Lower lobe of right lung (tissue), 2 donors: ENCODE measurements around the gene CRTC3. TPM values are rescaled to one million over a fixed set of nuclear protein-coding genes. Genes with fewer than 3 reads are reported as not detected.

Experiments used
- ATAC-seq, 2 donors: fragments of 200-7000 bp; cut with Tn5 transposase; one replicate each; pipeline ENCODE4 v1.9.1; 2020 to 2022; ENCODE audit warnings: mild to moderate bottlenecking in 2 of 2, moderate library complexity in 2 of 2
- DNase-seq: peaks from one replicate; pipeline ENCODE4 v3.0.0-alpha.2; 2020
- H3K27ac ChIP-seq: fragments of 200-600 bp; one replicate; pipeline ENCODE4 v1.8.0; 2022
- H3K27me3 ChIP-seq: fragments of 200-600 bp; one replicate; pipeline ENCODE4 v1.8.0; 2022; ENCODE audit warnings: low read depth
- H3K36me3 ChIP-seq: fragments of 200-600 bp; one replicate; pipeline ENCODE4 v1.8.0; 2022; ENCODE audit warnings: mild to moderate bottlenecking
- H3K4me1 ChIP-seq: fragments of 200-600 bp; one replicate; pipeline ENCODE4 v1.8.0; 2022
- H3K4me3 ChIP-seq: fragments of 200-600 bp; one replicate; pipeline ENCODE4 v1.8.0; 2022; ENCODE audit warnings: mild to moderate bottlenecking
- H3K9me3 ChIP-seq: fragments of 200-600 bp; one replicate; pipeline ENCODE4 v1.8.0; 2022
- intact Hi-C: fragments of 100-400 bp; cut with DNase I; formaldehyde crosslinking; loops from one replicate; pipeline ENCODE4 v1.11.0; 2022
- total RNA-seq: library from RNA; stranded (reverse); fragmentation: NEBNext Ultra II Directional; extraction: Animal tissue kit (Norgen Biotek cat#: 25700); gene quantifications from one replicate; pipeline ENCODE4 v1.2.1, GENCODE V29; 2021
- TF ChIP-seq, protein P1 (sequence below): fragments of 200-600 bp; IDR thresholded peaks from one replicate; pipeline ENCODE4 v1.8.0; 2022; ENCODE audit warnings: antibody characterized with exemption, mild to moderate bottlenecking
- donor health status: DM: no; HTN: yes; CAD: no; lungs with severe emphysema.

CRTC3 gene
- total RNA-seq, 1 donor from 2014 or later: 40.6 TPM

DNA sequence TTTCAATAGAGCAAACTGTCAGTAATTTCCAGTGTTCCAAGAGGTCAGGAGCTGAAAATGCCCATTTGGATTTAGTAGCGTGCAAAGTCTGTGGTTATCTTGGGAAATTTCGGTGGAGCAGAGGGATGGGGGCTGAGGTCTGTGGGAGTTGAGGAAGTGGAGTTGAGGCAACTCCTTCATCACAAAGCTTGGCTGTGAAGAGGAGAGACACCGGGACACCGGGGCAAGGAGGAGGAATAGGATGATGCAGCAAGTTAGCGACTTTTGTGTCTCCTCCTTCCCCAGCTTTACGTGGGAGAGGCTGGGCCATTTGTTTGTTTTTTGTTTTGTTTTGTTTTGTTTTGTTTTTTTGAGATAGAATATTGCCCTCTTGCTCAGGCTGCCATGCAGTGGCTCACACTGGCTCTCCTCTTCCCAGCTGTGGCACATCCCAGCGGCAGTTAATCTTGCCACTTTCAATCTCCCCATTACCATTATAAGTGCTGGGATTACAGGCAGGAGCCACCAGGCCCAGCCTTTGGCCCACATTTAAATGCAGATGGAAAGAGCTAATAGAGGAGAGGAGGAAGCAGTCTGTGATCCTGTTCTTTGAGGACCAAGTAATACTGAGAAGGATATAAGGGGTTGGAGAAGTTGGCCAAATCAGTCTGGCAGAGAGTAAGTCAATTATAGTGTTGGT, 47.1 kb downstream of the CRTC3 start:
- no peaks in the 10 kb centered on the region for H3K27me3 ChIP-seq
- intact Hi-C loops: no loop called here
- no peak overlapping the region for H3K27ac ChIP-seq
- no peaks in the 10 kb centered on the region for H3K9me3 ChIP-seq
- no peak overlapping the region for H3K4me3 ChIP-seq
- TF ChIP-seq, protein P1, sequence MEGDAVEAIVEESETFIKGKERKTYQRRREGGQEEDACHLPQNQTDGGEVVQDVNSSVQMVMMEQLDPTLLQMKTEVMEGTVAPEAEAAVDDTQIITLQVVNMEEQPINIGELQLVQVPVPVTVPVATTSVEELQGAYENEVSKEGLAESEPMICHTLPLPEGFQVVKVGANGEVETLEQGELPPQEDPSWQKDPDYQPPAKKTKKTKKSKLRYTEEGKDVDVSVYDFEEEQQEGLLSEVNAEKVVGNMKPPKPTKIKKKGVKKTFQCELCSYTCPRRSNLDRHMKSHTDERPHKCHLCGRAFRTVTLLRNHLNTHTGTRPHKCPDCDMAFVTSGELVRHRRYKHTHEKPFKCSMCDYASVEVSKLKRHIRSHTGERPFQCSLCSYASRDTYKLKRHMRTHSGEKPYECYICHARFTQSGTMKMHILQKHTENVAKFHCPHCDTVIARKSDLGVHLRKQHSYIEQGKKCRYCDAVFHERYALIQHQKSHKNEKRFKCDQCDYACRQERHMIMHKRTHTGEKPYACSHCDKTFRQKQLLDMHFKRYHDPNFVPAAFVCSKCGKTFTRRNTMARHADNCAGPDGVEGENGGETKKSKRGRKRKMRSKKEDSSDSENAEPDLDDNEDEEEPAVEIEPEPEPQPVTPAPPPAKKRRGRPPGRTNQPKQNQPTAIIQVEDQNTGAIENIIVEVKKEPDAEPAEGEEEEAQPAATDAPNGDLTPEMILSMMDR: no peak
- H3K36me3 ChIP-seq: no peaks in the 10 kb centered on the region
- peaks cover 23% of the 10 kb centered on the region for H3K4me1 ChIP-seq
- ATAC-seq (no peak), DNase-seq (no peak)

DNA sequence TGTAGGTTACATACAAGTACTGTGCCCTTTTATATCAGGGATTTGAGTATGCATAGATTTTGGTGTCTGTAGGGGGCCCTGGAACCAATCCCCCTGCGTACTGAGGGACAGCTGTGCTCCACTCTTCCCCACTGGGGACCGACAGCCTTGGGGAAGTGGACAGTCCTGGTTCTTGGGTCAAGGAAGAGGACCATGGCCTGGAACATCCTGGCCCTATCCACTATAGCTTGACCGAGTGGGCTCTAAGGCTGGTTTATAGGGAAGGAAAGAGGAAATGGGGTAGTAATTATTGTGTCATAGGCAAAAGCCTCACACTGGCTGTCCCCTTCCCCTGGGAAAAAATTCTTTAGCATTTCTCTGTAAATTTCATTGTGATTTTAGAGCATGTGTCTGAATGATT, 49.5 kb downstream of the CRTC3 start:
- H3K4me1 ChIP-seq: peaks cover 32% of the 10 kb centered on the region
- ATAC-seq (peak; percentile 31 to 56), DNase-seq (no peak)

DNA sequence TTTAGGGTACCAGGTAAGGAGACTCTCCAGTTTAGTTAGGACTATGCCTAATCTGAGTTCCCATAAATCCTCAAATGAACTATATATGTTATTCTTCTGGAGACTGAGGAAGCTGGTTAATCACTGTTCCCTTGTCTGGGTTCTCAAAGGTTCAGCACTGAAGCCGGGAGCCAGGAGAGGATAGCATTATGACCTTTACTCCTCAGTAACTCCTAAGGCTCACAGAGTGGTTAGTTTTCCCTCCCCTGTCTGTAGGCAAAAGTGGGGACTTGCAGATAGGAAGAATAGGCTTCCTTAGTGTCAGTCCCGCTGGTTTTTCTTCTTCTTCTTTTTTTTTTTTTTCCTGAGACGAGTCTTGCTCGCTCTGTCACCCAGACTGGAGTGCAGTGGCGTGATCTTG, 50.4 kb downstream of the CRTC3 start:
- TF ChIP-seq, protein P1: no peak
- H3K9me3 ChIP-seq: no peaks in the 10 kb centered on the region
- no peak overlapping the region for H3K27ac ChIP-seq
- H3K36me3 ChIP-seq: no peaks in the 10 kb centered on the region
- peaks cover 36% of the 10 kb centered on the region for H3K4me1 ChIP-seq
- DNase-seq: no peak
- H3K4me3 ChIP-seq: no peak overlapping the region
- no peaks in the 10 kb centered on the region for H3K27me3 ChIP-seq
- ATAC-seq: peak in 1 of 2 donors; percentile 11
- intact Hi-C loops: no loop called here

More for the DNA sequence above, 49.5 kb downstream of the CRTC3 start:
- no peak overlapping the region for H3K27ac ChIP-seq
- H3K36me3 ChIP-seq: no peaks in the 10 kb centered on the region
- intact Hi-C loops: no loop called here
- no peak overlapping the region for H3K4me3 ChIP-seq
- no peaks in the 10 kb centered on the region for H3K27me3 ChIP-seq
- TF ChIP-seq, protein P1: no peak
- H3K9me3 ChIP-seq: no peaks in the 10 kb centered on the region

DNA sequence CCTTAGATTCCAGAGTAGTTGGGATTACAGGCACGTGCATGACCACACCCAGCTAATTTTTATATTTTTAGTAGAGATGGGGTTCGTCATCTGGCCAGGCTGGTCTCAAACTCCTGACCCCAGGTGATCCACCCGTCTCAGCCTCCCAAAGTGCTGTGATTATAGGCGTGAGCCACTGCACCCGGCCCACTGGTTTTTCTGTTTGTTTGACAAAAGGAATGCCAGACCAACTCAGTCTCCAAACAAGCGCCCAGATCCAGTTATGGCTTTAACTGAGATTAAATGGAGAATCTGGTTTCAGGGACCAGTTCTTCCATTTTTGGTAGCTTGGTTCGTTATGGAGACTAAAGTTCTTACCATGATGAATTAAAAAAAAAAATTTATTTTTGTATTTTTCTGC, 50.8 kb downstream of the CRTC3 start:
- intact Hi-C loops: no loop called here
- H3K27ac ChIP-seq: no peak overlapping the region

DNA sequence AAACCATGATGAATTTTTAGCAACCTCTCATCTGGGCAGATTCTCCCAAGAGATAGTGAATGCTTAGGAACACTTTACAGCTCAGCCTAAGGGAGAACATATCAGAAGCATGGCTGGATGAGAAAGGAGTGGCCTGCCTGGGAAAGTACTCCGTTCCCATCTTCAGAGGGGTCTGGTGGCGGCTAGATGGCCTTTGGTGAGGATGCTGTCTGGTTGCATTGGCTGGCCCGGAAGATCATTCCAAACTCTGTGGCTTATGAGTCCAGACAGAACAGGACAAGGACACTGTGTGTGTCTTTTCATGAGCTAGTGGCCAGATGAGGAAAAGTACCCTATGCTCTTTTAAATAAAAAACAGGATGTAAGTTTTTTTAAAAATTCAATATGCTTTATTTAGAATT, 51.2 kb downstream of the CRTC3 start:
- intact Hi-C loops: no loop called here
- Histone ChIP-seq H3K9me3 (no peaks in the 10 kb centered on the region), H3K27me3 (no peaks in the 10 kb centered on the region), H3K4me1 (peaks cover 36% of the 10 kb centered on the region), H3K4me3 (no peak overlapping the region), H3K27ac (peak overlapping the region; percentile 2), H3K36me3 (no peaks in the 10 kb centered on the region)
- ATAC-seq (no peak), DNase-seq (no peak)
- TF ChIP-seq, protein P1: no peak

More for the DNA sequence above, 50.8 kb downstream of the CRTC3 start:
- H3K36me3 ChIP-seq: no peaks in the 10 kb centered on the region
- TF ChIP-seq, protein P1: no peak
- no peaks in the 10 kb centered on the region for H3K27me3 ChIP-seq
- no peak for DNase-seq
- H3K4me1 ChIP-seq: peaks cover 36% of the 10 kb centered on the region
- H3K9me3 ChIP-seq: no peaks in the 10 kb centered on the region
- H3K4me3 ChIP-seq: no peak overlapping the region
- ATAC-seq: no peak
